Measurements from ENCODE around the gene CASP3. TPM values are rescaled to one million over a fixed set of nuclear protein-coding genes. Genes with fewer than 3 reads are reported as not detected.

The CASP3 gene
- total and polyA plus RNA-seq, 2 donors (not counting 1 experiment from before 2014, with no cell fraction given) = 26.4 to 41.1 TPM

GRCh38 chr4:184621518-184621917 lies 27.7 kb downstream of the CASP3 start:
- no peak overlapping the region for H3K4me3 ChIP-seq (replicated peaks in 1 of 4; ENCODE audit: control extremely low read depth in 1 of 4, insufficient read depth in 1 of 4, low read depth in 3 of 4, low read length in 4 of 4)
- DNase-seq (ENCODE audit: low read depth in 2 of 2) = no peak
- H3K9ac ChIP-seq (ENCODE audit: insufficient read depth, low read length) = no peak overlapping the region
- H4K20me1 ChIP-seq (ENCODE audit: control insufficient read depth, extremely low read depth, insufficient read depth, low read length) = no peaks in the 10 kb centered on the region
- H3K4me1 ChIP-seq (ENCODE audit: control insufficient read depth, extremely low read depth, insufficient read depth, low read length) = no peaks in the 10 kb centered on the region
- no peaks in the 10 kb centered on the region for H3K79me2 ChIP-seq (ENCODE audit: control insufficient read depth, insufficient read depth, low read length)
- no peaks in the 10 kb centered on the region for H3K27me3 ChIP-seq (ENCODE audit: control insufficient read depth, insufficient read depth, low read length)
- no peak overlapping the region for H3K27ac ChIP-seq (ENCODE audit: insufficient read depth, low read length)
- H3K9me3 ChIP-seq (ENCODE audit: control insufficient read depth, insufficient read depth, low read depth, low read length) = no peaks in the 10 kb centered on the region
- no peaks in the 10 kb centered on the region for H3K36me3 ChIP-seq (ENCODE audit: control insufficient read depth, insufficient read depth, low read length)
- no peak for TF ChIP-seq CTCF (conservative IDR thresholded peaks at IDR 0.05 in 1 of 2, IDR thresholded peaks at IDR 0.05 in 1 of 2; ENCODE audit: low read depth in 1 of 2, low read length in 2 of 2)
- no peak for TF ChIP-seq EZH2 (IDR thresholded peaks at IDR 0.05; ENCODE audit: low read length, missing control alignments)
- H2AFZ ChIP-seq (ENCODE audit: low read length) = no peak overlapping the region
- H3K4me2 ChIP-seq (ENCODE audit: extremely low read depth, insufficient read depth, low read length) = no peak overlapping the region

GRCh38 chr4:184620212-184620867 lies 28.9 kb downstream of the CASP3 start:
- H2AFZ ChIP-seq (ENCODE audit: low read length) = no peak overlapping the region
- no peaks in the 10 kb centered on the region for H3K4me1 ChIP-seq (ENCODE audit: control insufficient read depth, extremely low read depth, insufficient read depth, low read length)
- no peak for DNase-seq (ENCODE audit: low read depth in 2 of 2)
- no peak for TF ChIP-seq CTCF (conservative IDR thresholded peaks at IDR 0.05 in 1 of 2, IDR thresholded peaks at IDR 0.05 in 1 of 2; ENCODE audit: low read depth in 1 of 2, low read length in 2 of 2)
- no peak for TF ChIP-seq EZH2 (IDR thresholded peaks at IDR 0.05; ENCODE audit: low read length, missing control alignments)
- no peak overlapping the region for H3K4me2 ChIP-seq (ENCODE audit: extremely low read depth, insufficient read depth, low read length)
- H3K9me3 ChIP-seq (ENCODE audit: control insufficient read depth, insufficient read depth, low read depth, low read length) = no peaks in the 10 kb centered on the region
- no peaks in the 10 kb centered on the region for H3K27me3 ChIP-seq (ENCODE audit: control insufficient read depth, insufficient read depth, low read length)
- no peak overlapping the region for H3K27ac ChIP-seq (ENCODE audit: insufficient read depth, low read length)
- no peaks in the 10 kb centered on the region for H3K36me3 ChIP-seq (ENCODE audit: control insufficient read depth, insufficient read depth, low read length)
- H3K79me2 ChIP-seq (ENCODE audit: control insufficient read depth, insufficient read depth, low read length) = no peaks in the 10 kb centered on the region
- H4K20me1 ChIP-seq (ENCODE audit: control insufficient read depth, extremely low read depth, insufficient read depth, low read length) = no peaks in the 10 kb centered on the region
- no peak overlapping the region for H3K9ac ChIP-seq (ENCODE audit: insufficient read depth, low read length)
- no peak overlapping the region for H3K4me3 ChIP-seq (replicated peaks in 1 of 4; ENCODE audit: control extremely low read depth in 1 of 4, insufficient read depth in 1 of 4, low read depth in 3 of 4, low read length in 4 of 4)

- Histone ChIP-seq H2AFZ (ENCODE audit: low read length) (no peak overlapping the region), H3K27ac (ENCODE audit: insufficient read depth, low read length) (no peak overlapping the region), H3K4me2 (ENCODE audit: extremely low read depth, insufficient read depth, low read length) (no peak overlapping the region), H3K9ac (ENCODE audit: insufficient read depth, low read length) (no peak overlapping the region), H3K36me3 (ENCODE audit: control insufficient read depth, insufficient read depth, low read length) (no peaks in the 10 kb centered on the region), H3K79me2 (ENCODE audit: control insufficient read depth, insufficient read depth, low read length) (no peaks in the 10 kb centered on the region), H4K20me1 (ENCODE audit: control insufficient read depth, extremely low read depth, insufficient read depth, low read length) (no peaks in the 10 kb centered on the region), H3K27me3 (ENCODE audit: control insufficient read depth, insufficient read depth, low read length) (no peaks in the 10 kb centered on the region), H3K4me1 (ENCODE audit: control insufficient read depth, extremely low read depth, insufficient read depth, low read length) (no peaks in the 10 kb centered on the region), H3K9me3 (ENCODE audit: control insufficient read depth, insufficient read depth, low read depth, low read length) (no peaks in the 10 kb centered on the region), H3K4me3 (replicated peaks in 1 of 4; ENCODE audit: control extremely low read depth in 1 of 4, insufficient read depth in 1 of 4, low read depth in 3 of 4, low read length in 4 of 4) (no peak overlapping the region)
- DNase-seq (ENCODE audit: low read depth in 2 of 2) = no peak
- TF ChIP-seq CTCF (conservative IDR thresholded peaks at IDR 0.05 in 1 of 2, IDR thresholded peaks at IDR 0.05 in 1 of 2; ENCODE audit: low read depth in 1 of 2, low read length in 2 of 2) = no peak
- no peak for TF ChIP-seq EZH2 (IDR thresholded peaks at IDR 0.05; ENCODE audit: low read length, missing control alignments)
Observed at GRCh38 chr4:184617600-184618196, 31.5 kb downstream of the CASP3 start.
